Aorta (tissue), 5 donors: ENCODE measurements around the gene AKAP13. TPM values are rescaled to one million over a fixed set of nuclear protein-coding genes. Genes with fewer than 3 reads are reported as not detected.

Experiments
- ATAC-seq: fragments of 200-7000 bp; cut with Tn5 transposase; one replicate; pipeline ENCODE4 v1.9.1; 2022; ENCODE audit warnings: moderate library complexity; ENCODE audit not compliant: low FRiP score
- DNase-seq, 2 donors: peaks; one replicate each; pipeline ENCODE4 v3.0.0-alpha.2; 2020
- H3K27ac ChIP-seq, 2 donors: one replicate each; pipeline ENCODE4 v1.5.1; 2013; ENCODE audit warnings: low read length in 2 of 2, mild to moderate bottlenecking in 2 of 2, moderate library complexity in 2 of 2, control low read depth in 1 of 2, inconsistent platforms in 1 of 2, low read depth in 1 of 2
- H3K27me3 ChIP-seq, 2 donors: one replicate each; pipeline ENCODE4 v1.6.1; 2013; ENCODE audit warnings: control low read depth in 1 of 2, low read length in 1 of 2, mild to moderate bottlenecking in 1 of 2, moderate library complexity in 1 of 2; ENCODE audit not compliant: insufficient read depth in 2 of 2, control insufficient read depth in 1 of 2
- H3K36me3 ChIP-seq, 2 donors: one replicate each; pipeline ENCODE4 v1.6.1; 2013; ENCODE audit warnings: control low read depth in 1 of 2, low read length in 1 of 2, mild to moderate bottlenecking in 1 of 2; ENCODE audit not compliant: insufficient read depth in 2 of 2, control insufficient read depth in 1 of 2
- H3K4me1 ChIP-seq, 2 donors: one replicate each; pipeline ENCODE4 v1.6.1; 2013; ENCODE audit warnings: low read length in 2 of 2, control low read depth in 1 of 2, mild to moderate bottlenecking in 1 of 2, moderate library complexity in 1 of 2; ENCODE audit not compliant: insufficient read depth in 2 of 2, control insufficient read depth in 1 of 2
- H3K4me3 ChIP-seq, 2 donors: one replicate each; pipeline ENCODE4 v1.5.1; 2013; ENCODE audit warnings: low read length in 2 of 2, control low read depth in 1 of 2, mild to moderate bottlenecking in 1 of 2
- H3K9me3 ChIP-seq: one replicate; pipeline ENCODE4 v1.6.1; 2013; ENCODE audit warnings: mild to moderate bottlenecking, low read length; ENCODE audit not compliant: control insufficient read depth
- WGBS, 2 donors: extraction: QIAGEN DNeasy Blood & Tissue Kit; methylation state at CpG; one replicate each; pipeline ENCODE4 v1.1.7; 2013; 5-methylcytosine and 5-hydroxymethylcytosine counted together
- intact Hi-C, 2 donors: fragments of 100-400 bp; cut with DNase I; formaldehyde crosslinking; loops; one replicate each; pipeline versions ENCODE4 v1.14.2 to v1.15.0; 2022
- polyA plus RNA-seq, 2 donors: library from polyadenylated mRNA; stranded (reverse); fragments of 200-250 nt; gene quantifications; one replicate each; pipeline ENCODE4 v1.2.3, GENCODE V29; 2013
- total RNA-seq, 2 donors: library from RNA; stranded (reverse); fragmentation: NEBNext Ultra II Directional; extraction: Animal tissue kit (Norgen Biotek cat#: 25700); gene quantifications; one replicate each; pipeline ENCODE4 v1.2.1, GENCODE V29; 2021
- donor health status: healthy with polysubstance abuse.
- donor health status: Bipolar disorder and iron deficiency.
- donor health status: DM: no; HTN: no; CAD: no.
- donor health status: DM: no; HTN: no; CAD: no.
- donor health status: DM: yes; HTN: yes; CAD: no.

The AKAP13 gene
- total and polyA plus RNA-seq, 4 donors: 29.6 to 267 (median 138) TPM

GRCh38 chr15:85389306-85389650, 8.9 kb downstream of the AKAP13 start:
- Histone ChIP-seq H3K4me1 (peaks cover 2 to 3% of the 10 kb centered on the region in 2 donors), H3K9me3 (no peaks in the 10 kb centered on the region), H3K4me3 (no peak overlapping the region), H3K27me3 (no peaks in the 10 kb centered on the region), H3K27ac (no peak overlapping the region), H3K36me3 (no peaks in the 10 kb centered on the region)
- WGBS, 2 donors: 83 to 87% methylated on average over 2 of the region's 2 CpGs
- intact Hi-C loops: no loop called here
- DNase-seq (no peak), ATAC-seq (no peak)

GRCh38 chr15:85389772-85390171, 9.4 kb downstream of the AKAP13 start:
- peaks cover 2 to 3% of the 10 kb centered on the region in 2 donors for H3K4me1 ChIP-seq

DNA sequence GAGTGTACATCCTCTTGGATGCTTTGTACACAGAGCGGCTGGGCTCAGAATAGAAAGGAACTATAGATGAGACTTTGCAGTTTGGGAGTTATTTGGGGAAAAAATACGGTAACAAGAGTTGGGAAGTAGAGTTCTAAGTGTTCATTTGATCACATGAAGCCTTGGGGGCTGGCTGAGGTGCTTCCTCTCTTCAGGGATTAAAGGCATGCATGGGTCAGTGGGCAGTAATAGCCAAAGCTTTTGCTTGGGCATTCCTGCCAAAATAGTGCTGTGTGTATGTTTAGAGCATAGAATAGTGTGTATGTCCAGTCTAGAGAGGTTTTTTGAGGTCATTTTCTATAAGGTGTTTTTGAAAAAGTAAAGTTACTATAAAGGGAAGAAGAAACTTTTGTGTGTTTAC, 12.8 kb downstream of the AKAP13 start:
- ATAC-seq: no peak
- Histone ChIP-seq H3K36me3 (no peaks in the 10 kb centered on the region), H3K9me3 (no peaks in the 10 kb centered on the region), H3K27me3 (no peaks in the 10 kb centered on the region), H3K4me3 (no peak overlapping the region), H3K27ac (no peak overlapping the region), H3K4me1 (peaks cover 2 to 3% of the 10 kb centered on the region in 2 donors)
- intact Hi-C loops: no loop called here
- 95 to 97% methylated on average over 2 of the region's 2 CpGs for WGBS, 2 donors
- DNase-seq: no peak

More at GRCh38 chr15:85389772-85390171, 9.4 kb downstream of the AKAP13 start:
- ATAC-seq (no peak), DNase-seq (no peak)
- H3K36me3 ChIP-seq: no peaks in the 10 kb centered on the region
- no peak overlapping the region for H3K4me3 ChIP-seq
- no peak overlapping the region for H3K27ac ChIP-seq
- intact Hi-C loops: no loop called here
- WGBS, 2 donors: 95 to 96% methylated on average over 4 of the region's 4 CpGs
- no peaks in the 10 kb centered on the region for H3K9me3 ChIP-seq
- no peaks in the 10 kb centered on the region for H3K27me3 ChIP-seq

- DNase-seq (no peak), ATAC-seq (no peak)
- Histone ChIP-seq H3K9me3 (no peaks in the 10 kb centered on the region), H3K27me3 (no peaks in the 10 kb centered on the region), H3K4me1 (peaks cover 0 to 2% of the 10 kb centered on the region in 2 donors), H3K36me3 (no peaks in the 10 kb centered on the region), H3K27ac (no peak overlapping the region), H3K4me3 (no peak overlapping the region)
- intact Hi-C loops: no loop called here
- WGBS, 2 donors: 87 to 88% methylated on average over 2 of the region's 2 CpGs
These were observed 14.3 kb downstream of the AKAP13 start for GRCh38 chr15:85394554-85395333.

DNA sequence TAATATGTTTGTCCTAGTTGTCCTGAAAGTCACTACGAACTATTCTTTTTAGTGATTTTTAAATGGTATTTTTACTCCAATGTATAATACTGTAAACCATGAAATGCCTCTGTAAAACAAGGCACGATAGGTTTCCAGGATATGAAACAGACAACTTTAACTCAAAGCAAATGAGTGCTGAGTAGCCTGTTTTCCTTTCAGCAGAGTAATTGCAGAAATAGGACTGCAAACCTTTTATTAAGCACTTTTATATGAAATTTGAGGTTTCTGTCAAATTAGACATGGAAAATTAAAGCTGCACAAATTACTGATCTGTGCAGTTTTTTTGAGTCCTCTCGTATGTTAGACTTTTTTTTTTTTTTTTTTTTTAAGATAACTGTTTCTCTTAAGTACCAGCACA, 16.2 kb downstream of the AKAP13 start:
- ATAC-seq: no peak
- intact Hi-C loops: no loop called here
- Histone ChIP-seq H3K9me3 (no peaks in the 10 kb centered on the region), H3K4me3 (no peak overlapping the region), H3K27ac (no peak overlapping the region), H3K27me3 (no peaks in the 10 kb centered on the region), H3K36me3 (no peaks in the 10 kb centered on the region), H3K4me1 (peaks cover 0 to 2% of the 10 kb centered on the region in 2 donors)
- no peak for DNase-seq
- WGBS, 2 donors: 70 to 75% methylated on average over 3 of the region's 3 CpGs

- DNase-seq: no peak
- intact Hi-C loops: no loop called here
These were observed 16.7 kb downstream of the AKAP13 start for GRCh38 chr15:85397151-85397550.

DNA sequence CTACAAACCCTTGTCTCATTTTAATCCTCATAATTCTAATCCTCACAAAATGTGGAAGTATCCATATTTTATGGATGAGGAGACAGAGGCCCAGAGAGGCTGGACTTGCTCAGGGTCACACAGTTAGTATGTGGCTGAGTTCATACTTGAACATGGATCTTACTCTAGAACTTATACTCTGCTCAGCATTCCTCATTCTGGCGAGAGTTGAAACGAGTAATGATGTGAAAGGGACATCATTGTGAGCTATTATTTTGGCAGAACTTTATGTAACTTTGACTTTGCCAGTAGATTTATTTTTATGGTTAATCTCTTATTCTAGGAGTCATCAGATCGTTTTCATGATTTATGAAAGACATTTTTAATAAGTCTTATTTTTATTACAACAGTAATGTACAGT, 17.5 kb downstream of the AKAP13 start:
- WGBS, 2 donors: 23 to 49% methylated on average over 3 of the region's 3 CpGs
- intact Hi-C loops: no loop called here
- Histone ChIP-seq H3K4me3 (no peak overlapping the region), H3K27me3 (no peaks in the 10 kb centered on the region), H3K27ac (no peak overlapping the region), H3K4me1 (peaks cover 4 to 9% of the 10 kb centered on the region in 2 donors), H3K36me3 (no peaks in the 10 kb centered on the region), H3K9me3 (no peaks in the 10 kb centered on the region)
- DNase-seq: no peak
- ATAC-seq: no peak

More at GRCh38 chr15:85397151-85397550, 16.7 kb downstream of the AKAP13 start:
- no peaks in the 10 kb centered on the region for H3K36me3 ChIP-seq
- H3K9me3 ChIP-seq: no peaks in the 10 kb centered on the region
- WGBS, 2 donors: 75 to 82% methylated on average over 3 of the region's 3 CpGs
- H3K27me3 ChIP-seq: no peaks in the 10 kb centered on the region
- H3K27ac ChIP-seq: no peak overlapping the region
- peaks cover 3 to 4% of the 10 kb centered on the region in 2 donors for H3K4me1 ChIP-seq
- H3K4me3 ChIP-seq: no peak overlapping the region
- no peak for ATAC-seq

- ATAC-seq (no peak), DNase-seq (no peak)
- no peak overlapping the region for H3K27ac ChIP-seq
- H3K27me3 ChIP-seq: no peaks in the 10 kb centered on the region
- H3K9me3 ChIP-seq: no peaks in the 10 kb centered on the region
- intact Hi-C loops: no loop called here
- peaks cover 3 to 9% of the 10 kb centered on the region in 2 donors for H3K4me1 ChIP-seq
- no peaks in the 10 kb centered on the region for H3K36me3 ChIP-seq
- no peak overlapping the region for H3K4me3 ChIP-seq
- WGBS, 2 donors: 85 to 93% methylated on average over 2 of the region's 2 CpGs
These were observed 18.4 kb downstream of the AKAP13 start for GRCh38 chr15:85398822-85399221.

GRCh38 chr15:85399627-85400026, 19.2 kb downstream of the AKAP13 start:
- no peaks in the 10 kb centered on the region for H3K27me3 ChIP-seq

More at GRCh38 chr15:85399627-85400026, 19.2 kb downstream of the AKAP13 start:
- ATAC-seq (no peak), DNase-seq (no peak)
- WGBS, 2 donors: 89 to 90% methylated on average over 5 of the region's 5 CpGs
- intact Hi-C loops: loop anchor here in 1 of 2 donors (10.0 kb wide), 1 partner anchor 65 kb away; no protein-coding TSS in a partner anchor
- Histone ChIP-seq H3K4me3 (no peak overlapping the region), H3K27ac (no peak overlapping the region), H3K36me3 (no peaks in the 10 kb centered on the region), H3K9me3 (no peaks in the 10 kb centered on the region), H3K4me1 (peaks cover 3 to 12% of the 10 kb centered on the region in 2 donors)
